GM21737 (cell line): ENCODE results near the gene EGFL7.
"Not testable (repeated sequence)": the region's sequence is repeated elsewhere in the genome, so short reads cannot be mapped to it uniquely, and the experiment has no call there.

Experiments
- ATAC-seq: cut with Tn5 transposase; IDR thresholded peaks from one replicate; pipeline ENCODE4 v1.9.1; 2021; ENCODE audit warnings: mild to moderate bottlenecking, moderate library complexity; ENCODE audit not compliant: unreplicated experiment

The EGFL7 gene

GRCh38 chr9:136624184-136624951 is 38.3 kb upstream of the EGFL7 start:
- ATAC-seq = no peak

GRCh38 chr9:136625101-136626065 is 37.3 kb upstream of the EGFL7 start:
- ATAC-seq = no peak

- no peak for ATAC-seq
Observed at GRCh38 chr9:136626066-136626725, 36.5 kb upstream of the EGFL7 start.

- ATAC-seq = no peak
Observed at GRCh38 chr9:136626740-136627642, 35.7 kb upstream of the EGFL7 start.

GRCh38 chr9:136627703-136628102 is 35.0 kb upstream of the EGFL7 start:
- ATAC-seq = no peak

- no peak for ATAC-seq
Observed at GRCh38 chr9:136628268-136628667, 34.4 kb upstream of the EGFL7 start.

- ATAC-seq = no peak
Observed at GRCh38 chr9:136629001-136629878, 33.5 kb upstream of the EGFL7 start.

GRCh38 chr9:136629879-136630661 is 32.6 kb upstream of the EGFL7 start:
- no peak for ATAC-seq

GRCh38 chr9:136630662-136630992 is 32.1 kb upstream of the EGFL7 start:
- no peak for ATAC-seq

- no peak for ATAC-seq
Observed at GRCh38 chr9:136631038-136632000, 31.4 kb upstream of the EGFL7 start.

GRCh38 chr9:136632072-136632471 is 30.6 kb upstream of the EGFL7 start:
- ATAC-seq = not testable (repeated sequence)

GRCh38 chr9:136632491-136633106 is 30.1 kb upstream of the EGFL7 start:
- ATAC-seq = not testable (repeated sequence)

GRCh38 chr9:136634904-136635303 is 27.8 kb upstream of the EGFL7 start:
- ATAC-seq = no peak

GRCh38 chr9:136640171-136641111 is 22.3 kb upstream of the EGFL7 start:
- no peak for ATAC-seq

- no peak for ATAC-seq
Observed at GRCh38 chr9:136642439-136642921, 20.2 kb upstream of the EGFL7 start.
